ENCODE results near the gene DENND2C. TPM values are rescaled to one million over a fixed set of nuclear protein-coding genes. Genes with fewer than 3 reads are reported as not detected.

The DENND2C gene
- total and polyA plus RNA-seq, 12 donors = 0.91 to 4.2 (median 1.9) TPM

DNA sequence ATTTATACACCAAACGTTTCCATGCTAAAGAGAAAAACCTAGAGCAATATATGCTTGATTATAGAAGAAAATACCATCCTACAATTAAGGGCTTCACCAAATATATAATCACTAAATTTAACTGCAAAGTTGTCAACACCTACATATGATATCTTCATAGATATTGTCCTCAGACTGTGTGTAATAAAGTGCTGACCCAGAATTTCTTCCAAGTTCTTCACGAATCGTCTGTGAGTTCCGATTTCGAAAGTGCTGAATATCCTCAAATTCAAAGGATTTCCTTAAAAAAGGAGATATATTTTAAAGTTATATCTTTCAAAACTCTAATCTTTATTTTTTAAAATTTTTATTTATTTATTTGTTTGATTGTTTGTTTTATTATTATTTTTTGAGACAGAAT, 46.5 kb downstream of the DENND2C start:
- 89 to 93% (median 91%) methylated on average over 5 of the region's 5 CpGs for WGBS, 4 donors
- Histone ChIP-seq H3K27ac (no peak overlapping the region), H3K4me3 (no peak overlapping the region), H3K9me3 (replicated peaks in 1 of 3) (no peaks in the 10 kb centered on the region), H3K36me3 (replicated peaks in 1 of 2) (no peaks in the 10 kb centered on the region), H3K27me3 (no peaks in the 10 kb centered on the region), H3K4me1 (replicated peaks in 1 of 2) (no peaks in the 10 kb centered on the region)
- intact Hi-C loops (cut with DNase I) = no loop called here
- TF ChIP-seq POLR2A (IDR thresholded peaks at IDR 0.05) = no peak
- TF ChIP-seq, protein P1, sequence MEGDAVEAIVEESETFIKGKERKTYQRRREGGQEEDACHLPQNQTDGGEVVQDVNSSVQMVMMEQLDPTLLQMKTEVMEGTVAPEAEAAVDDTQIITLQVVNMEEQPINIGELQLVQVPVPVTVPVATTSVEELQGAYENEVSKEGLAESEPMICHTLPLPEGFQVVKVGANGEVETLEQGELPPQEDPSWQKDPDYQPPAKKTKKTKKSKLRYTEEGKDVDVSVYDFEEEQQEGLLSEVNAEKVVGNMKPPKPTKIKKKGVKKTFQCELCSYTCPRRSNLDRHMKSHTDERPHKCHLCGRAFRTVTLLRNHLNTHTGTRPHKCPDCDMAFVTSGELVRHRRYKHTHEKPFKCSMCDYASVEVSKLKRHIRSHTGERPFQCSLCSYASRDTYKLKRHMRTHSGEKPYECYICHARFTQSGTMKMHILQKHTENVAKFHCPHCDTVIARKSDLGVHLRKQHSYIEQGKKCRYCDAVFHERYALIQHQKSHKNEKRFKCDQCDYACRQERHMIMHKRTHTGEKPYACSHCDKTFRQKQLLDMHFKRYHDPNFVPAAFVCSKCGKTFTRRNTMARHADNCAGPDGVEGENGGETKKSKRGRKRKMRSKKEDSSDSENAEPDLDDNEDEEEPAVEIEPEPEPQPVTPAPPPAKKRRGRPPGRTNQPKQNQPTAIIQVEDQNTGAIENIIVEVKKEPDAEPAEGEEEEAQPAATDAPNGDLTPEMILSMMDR (IDR thresholded peaks at IDR 0.05) = no peak
- no peak for DNase-seq

- Histone ChIP-seq H3K4me1 (replicated peaks in 1 of 2) (no peaks in the 10 kb centered on the region), H3K4me3 (no peak overlapping the region), H3K27me3 (no peaks in the 10 kb centered on the region), H3K36me3 (replicated peaks in 1 of 2) (no peaks in the 10 kb centered on the region), H3K27ac (no peak overlapping the region), H3K9me3 (replicated peaks in 1 of 3) (no peaks in the 10 kb centered on the region)
- WGBS, 4 donors = 91 to 96% (median 94%) methylated on average over 2 of the region's 2 CpGs
- intact Hi-C loops (cut with DNase I) = no loop called here
- DNase-seq = no peak
- TF ChIP-seq POLR2A (IDR thresholded peaks at IDR 0.05) = no peak
- TF ChIP-seq, protein P1 (IDR thresholded peaks at IDR 0.05) = no peak
Measured at GRCh38 chr1:114620419-114620818, 49.4 kb downstream of the DENND2C start.

GRCh38 chr1:114618606-114619005, 51.2 kb downstream of the DENND2C start:
- Histone ChIP-seq H3K27me3 (no peaks in the 10 kb centered on the region), H3K36me3 (replicated peaks in 1 of 2) (no peaks in the 10 kb centered on the region), H3K27ac (no peak overlapping the region), H3K9me3 (replicated peaks in 1 of 3) (no peaks in the 10 kb centered on the region), H3K4me1 (replicated peaks in 1 of 2) (no peaks in the 10 kb centered on the region), H3K4me3 (no peak overlapping the region)
- no peak for DNase-seq
- TF ChIP-seq, protein P1 (IDR thresholded peaks at IDR 0.05) = no peak
- no peak for TF ChIP-seq POLR2A (IDR thresholded peaks at IDR 0.05)
- intact Hi-C loops (cut with DNase I) = no loop called here

DNA sequence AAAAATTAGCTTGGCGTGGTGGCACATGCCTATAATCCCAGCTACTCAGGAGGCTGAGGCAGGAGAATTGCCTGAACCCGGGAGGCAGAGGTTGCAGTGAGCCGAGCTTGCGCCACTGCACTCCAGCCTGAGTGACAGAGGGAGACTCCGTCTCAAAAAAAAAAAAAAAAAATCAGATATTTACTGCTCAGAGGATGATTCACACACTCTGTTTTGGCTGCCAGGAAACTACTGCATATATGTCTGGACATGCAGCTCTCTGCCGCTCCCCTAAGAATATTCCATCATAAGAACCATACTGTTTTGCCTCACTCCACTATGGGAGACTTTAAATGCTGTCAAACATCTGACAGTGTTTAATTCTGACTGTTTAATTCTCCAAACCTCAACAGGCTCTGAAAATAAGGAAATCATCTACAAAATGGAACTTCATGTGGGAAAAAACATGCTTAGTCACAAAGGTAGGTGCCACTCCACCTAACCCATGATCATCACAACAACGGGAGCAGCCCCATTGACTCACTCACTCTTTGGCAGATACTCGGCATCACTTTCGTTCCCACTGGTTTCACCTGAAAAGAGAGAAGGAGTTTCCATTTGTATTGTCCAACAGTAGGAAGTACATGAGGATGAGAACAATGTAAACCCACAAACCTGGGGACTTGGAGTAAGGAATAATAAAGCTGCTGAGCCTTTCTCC, 59.2 kb downstream of the DENND2C start:
- H3K4me1 ChIP-seq (replicated peaks in 1 of 2) = no peaks in the 10 kb centered on the region
- intact Hi-C loops (cut with DNase I) = no loop called here
- no peaks in the 10 kb centered on the region for H3K36me3 ChIP-seq (replicated peaks in 1 of 2)
- no peaks in the 10 kb centered on the region for H3K27me3 ChIP-seq
- H3K9me3 ChIP-seq (replicated peaks in 1 of 3) = no peaks in the 10 kb centered on the region
- no peak for DNase-seq
- 89 to 95% (median 91%) methylated on average over 9 of the region's 9 CpGs for WGBS, 4 donors
- H3K4me3 ChIP-seq = no peak overlapping the region
- no peak overlapping the region for H3K27ac ChIP-seq
- TF ChIP-seq POLR2A (IDR thresholded peaks at IDR 0.05) = no peak
- TF ChIP-seq, protein P1 (IDR thresholded peaks at IDR 0.05) = no peak

All from adrenal gland (tissue), 12 donors.